Ovary (tissue), 3 donors: Measurements from ENCODE around the gene MMP25.

ENCODE experiments used
- CTCF ChIP-seq, 3 donors: fragments of 450-650 bp in 2 of 3; fragments of 200-600 bp in 1 of 3; IDR thresholded peaks; one replicate each; pipeline versions ENCODE4 v1.5.1 to v1.8.0; 2016 to 2022; ENCODE audit warnings: antibody characterized with exemption in 3 of 3, mild to moderate bottlenecking in 1 of 3
- EP300 ChIP-seq: sonication (generic); formaldehyde crosslinking; IDR thresholded peaks from one replicate; pipeline ENCODE4 v1.6.1; 2017; ENCODE audit warnings: antibody characterized with exemption
- POLR2A ChIP-seq: fragments of 450-650 bp; IDR thresholded peaks from one replicate; pipeline ENCODE4 v1.6.1; 2017; ENCODE audit warnings: antibody characterized with exemption, mild to moderate bottlenecking, moderate library complexity
- donor health status: DM: no; HTN: no; CAD: no.

- TF ChIP-seq EP300: no peak
- no peak for TF ChIP-seq POLR2A
- TF ChIP-seq CTCF (IDR thresholded peaks at IDR 0.05): no peak
Measured at GRCh38 chr16:3008690-3009037, 37.7 kb upstream of the MMP25 start.
